HepG2 (cell line): Measurements from ENCODE around the gene SNX9. TPM values are rescaled to one million over a fixed set of nuclear protein-coding genes. Genes with fewer than 3 reads are reported as not detected.
"Not testable (repeated sequence)": the region's sequence is repeated elsewhere in the genome, so short reads cannot be mapped to it uniquely, and the experiment has no call there.

Experiments
- ATAC-seq: fragments of 200-7000 bp; cut with Tn5 transposase; 3 replicates; pipeline ENCODE4 v1.9.1; 2020; ENCODE audit warnings: mild to moderate bottlenecking, moderate library complexity
- BruUV-seq: library from RNA; stranded (reverse); fragments of 400-500 nt; replicated peaks from 2 replicates; lab custom pipeline; 2021; lab: Mats Ljungman, UMichigan
- CTCF ChIA-PET: fragments of 300-600 bp; formaldehyde crosslinking; extraction: SDS; loops from one replicate; lab custom pipeline; 2021; ENCODE audit warnings: low total read pairs, inconsistent platforms, low intra/inter-chr PET ratio; lab: Yijun Ruan, JAX
- POLR2A ChIA-PET: fragments of 350-600 bp; sonication (Branson Sonifier 250); formaldehyde crosslinking; loops from one replicate; lab custom pipeline; 2020; ENCODE audit warnings: antibody characterized with exemption, inconsistent platforms; lab: Yijun Ruan, JAX
- DNase-seq: peaks from one replicate; pipeline ENCODE4 v3.0.0-alpha.2; 2015; ENCODE audit warnings: low spot score
- FAIRE-seq: peaks from 3 replicates; lab custom pipeline; 2011; peaks lifted over from hg19 to GRCh38; lab: Jason Lieb, UNC
- H2AFZ ChIP-seq: one replicate; pipeline ENCODE4 v1.6.1; 2011; ENCODE audit warnings: low read length, inconsistent platforms
- H3K27ac ChIP-seq: fragments of 300-600 bp; 3 replicates; pipeline ENCODE4 v1.8.0; 2011; ENCODE audit warnings: mixed run types, mild to moderate bottlenecking, mixed read lengths, low read length, inconsistent platforms; ENCODE audit not compliant: insufficient read depth; ENCODE audit errors: extremely low read length
- H3K27me3 ChIP-seq, 2 experiments: fragments of 200-600 bp in 1 of 2; 2 replicates in 1 of 2; 3 replicates in 1 of 2; pipeline versions ENCODE4 v1.6.0 to v1.8.0; 2011; ENCODE audit warnings: low read length in 2 of 2, mild to moderate bottlenecking in 2 of 2, moderate library complexity in 2 of 2, inconsistent platforms in 1 of 2; ENCODE audit not compliant: insufficient read depth in 2 of 2, control insufficient read depth in 1 of 2
- H3K36me3 ChIP-seq, 2 experiments: fragments of 200-600 bp in 1 of 2; replicated peaks in 1 of 2; 2 replicates in 1 of 2; 3 replicates in 1 of 2; pipeline versions ENCODE4 v1.5.1 to v1.8.0; 2011; ENCODE audit warnings: low read length in 2 of 2, inconsistent platforms in 1 of 2; ENCODE audit not compliant: insufficient read depth in 2 of 2, control insufficient read depth in 1 of 2
- H3K4me1 ChIP-seq: 2 replicates; pipeline ENCODE4 v1.5.1; 2012; ENCODE audit warnings: low read length, inconsistent platforms; ENCODE audit not compliant: insufficient read depth
- H3K4me2 ChIP-seq: 2 replicates; pipeline ENCODE4 v1.6.0; 2011; ENCODE audit warnings: low read depth, low read length, inconsistent platforms
- H3K4me3 ChIP-seq, 3 experiments: fragments of 200-600 bp in 1 of 3; sonication (generic), shearing (Covaris generic) in 1 of 3; replicated peaks in 1 of 3; 2 replicates each; pipeline ENCODE4 v1.5.1; 2011 to 2016; ENCODE audit warnings: low read length in 3 of 3, inconsistent platforms in 2 of 3, low read depth in 2 of 3, mild to moderate bottlenecking in 2 of 3, control low read depth in 1 of 3, mixed read lengths in 1 of 3; ENCODE audit not compliant: insufficient read depth in 1 of 3
- H3K79me2 ChIP-seq: one replicate; pipeline ENCODE4 v1.6.1; 2011; ENCODE audit warnings: low read length, inconsistent platforms; ENCODE audit not compliant: insufficient read depth
- H3K9ac ChIP-seq: 2 replicates; pipeline ENCODE4 v1.6.0; 2011; ENCODE audit warnings: mild to moderate bottlenecking, low read depth, low read length, inconsistent platforms; ENCODE audit not compliant: insufficient read depth
- H3K9me3 ChIP-seq: 2 replicates; pipeline ENCODE4 v1.5.1; 2012; ENCODE audit warnings: mild to moderate bottlenecking, low read length
- H4K20me1 ChIP-seq: 2 replicates; pipeline ENCODE4 v1.6.0; 2011; ENCODE audit warnings: inconsistent platforms, mild to moderate bottlenecking, low read length, moderate library complexity; ENCODE audit not compliant: insufficient read depth
- ARNT ChIP-seq: fragments of 450-650 bp; IDR thresholded peaks from 2 replicates; pipeline ENCODE4 v1.6.1; 2017
- ESRRA ChIP-seq: sonication (generic); formaldehyde crosslinking; IDR thresholded peaks from 2 replicates; pipeline ENCODE4 v1.5.1; 2020; ENCODE audit warnings: mild to moderate bottlenecking, low read depth, missing genetic modification reagents
- GABPA ChIP-seq, 2 experiments: IDR thresholded peaks; 2 replicates each; pipeline ENCODE4 v1.6.1; 2011 to 2016; ENCODE audit warnings: low read depth in 2 of 2, low read length in 1 of 2, missing biosample characterization in 1 of 2, missing genetic modification characterization in 1 of 2
- KMT2B ChIP-seq: IDR thresholded peaks from 2 replicates; pipeline ENCODE4 v1.6.1; 2016; ENCODE audit warnings: missing genetic modification reagents, missing compliant biosample characterization
- RELA ChIP-seq: sonication (generic); formaldehyde crosslinking; IDR thresholded peaks from 2 replicates; pipeline ENCODE4 v1.4.0; 2020; ENCODE audit warnings: missing genetic modification reagents
- TCF12 ChIP-seq, 2 experiments: fragments of 450-650 bp in 1 of 2; sonication (generic) in 1 of 2; formaldehyde crosslinking in 1 of 2; IDR thresholded peaks; 2 replicates each; pipeline versions ENCODE4 v1.6.1 to v1.8.0; 2017 to 2022; ENCODE audit warnings: antibody characterized with exemption in 1 of 2, mild to moderate bottlenecking in 1 of 2, missing genetic modification reagents in 1 of 2, moderate library complexity in 1 of 2
- ZNF256 ChIP-seq: sonication (generic); formaldehyde crosslinking; conservative IDR thresholded peaks from 2 replicates; pipeline ENCODE4 v1.4.0; 2020; ENCODE audit warnings: missing genetic modification reagents
- ZNF30 ChIP-seq: sonication (generic); formaldehyde crosslinking; IDR thresholded peaks from 2 replicates; pipeline ENCODE4 v1.5.0; 2020; ENCODE audit warnings: mild to moderate bottlenecking, missing genetic modification reagents
- ZNF530 ChIP-seq: sonication (generic); formaldehyde crosslinking; IDR thresholded peaks from 2 replicates; pipeline ENCODE4 v1.5.0; 2020; ENCODE audit warnings: low read depth, mild to moderate bottlenecking, missing genetic modification reagents
- ZNF773 ChIP-seq: sonication (generic); formaldehyde crosslinking; IDR thresholded peaks from 2 replicates; pipeline ENCODE4 v1.4.0; 2020; ENCODE audit warnings: missing genetic modification reagents, borderline replicate concordance
- WGBS: methylation state at CpG from one replicate; pipeline ENCODE4 v1.1.6; 2017; ENCODE audit warnings: low lambda C conversion rate; 5-methylcytosine and 5-hydroxymethylcytosine counted together
- in situ Hi-C: cut with HindIII; loops from 2 replicates; pipeline ENCODE4 v1.10.0; 2017; ENCODE audit warnings: low pct_unique_long_range_greater_than_20kb; ENCODE audit not compliant: extremely low pct_ligation_motif_present
- intact Hi-C: fragments of 100-400 bp; cut with micrococcal nuclease; formaldehyde crosslinking; loops from one replicate; pipeline ENCODE4 v1.10.0; 2022; ENCODE audit not compliant: unreplicated experiment
- polyA plus RNA-seq, 8 experiments: library from polyadenylated mRNA; depleted of rRNA in 3 of 8; stranded (reverse) in 7 of 8; unstranded in 1 of 8; fragments of >200 nt; fragmentation: Illumina TruSeq in 4 of 8; extraction: Trizol in 4 of 8; gene quantifications; 2 replicates each; pipeline versions ENCODE4 v1.2.1 to v1.2.3, GENCODE V29; 2011 to 2016; ENCODE audit warnings: low read depth in 4 of 8, missing spikeins in 1 of 8, mixed read lengths in 1 of 8; ENCODE audit not compliant: insufficient read depth in 1 of 8
- total RNA-seq, 5 experiments: library from RNA; depleted of rRNA; stranded (reverse); fragments of >200 nt; fragmentation: Illumina TruSeq; extraction: Trizol; gene quantifications; 2 replicates each; pipeline ENCODE4 v1.2.3, GENCODE V29; 2016; ENCODE audit warnings: low read depth in 1 of 5
- TF ChIP-seq, protein P1 (sequence below): sonication (generic); formaldehyde crosslinking; IDR thresholded peaks from 2 replicates; pipeline ENCODE4 v1.8.1; 2023; ENCODE audit warnings: mild to moderate bottlenecking, moderate library complexity, missing genetic modification reagents
- TF ChIP-seq, protein P2 (sequence below): sonication (generic); formaldehyde crosslinking; IDR thresholded peaks from 2 replicates; pipeline ENCODE4 v1.8.1; 2023; ENCODE audit warnings: missing genetic modification reagents, mild to moderate bottlenecking, borderline replicate concordance

The SNX9 gene
- total and polyA plus RNA-seq, 2 of the 13 experiments (the other 11 are each of a cell fraction or from before 2014, with no cell fraction given), result 21.9 to 36.0 TPM

DNA sequence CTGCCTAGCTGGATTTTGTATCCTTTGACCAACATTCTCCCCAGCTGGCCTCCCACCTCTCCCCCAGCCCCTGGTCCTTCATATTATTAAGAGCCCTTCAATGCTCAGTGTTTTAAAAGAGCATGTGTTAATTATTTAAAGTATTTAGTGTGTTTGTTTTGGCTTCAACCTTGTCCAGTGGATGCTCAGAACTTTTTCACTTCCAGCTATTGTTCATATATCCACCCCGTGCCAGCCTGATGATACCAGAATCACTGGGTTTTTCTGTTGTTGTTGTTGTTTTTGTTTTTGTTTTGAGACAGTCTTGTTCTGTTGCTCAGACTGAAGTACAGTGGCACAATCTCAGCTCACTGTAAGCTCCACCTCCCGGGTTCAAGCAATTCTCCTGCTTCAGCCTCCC lies 30.4 kb upstream of the SNX9 start:
- intact Hi-C loops, result no loop called here
- Histone ChIP-seq H3K36me3 (no peaks in the 10 kb centered on the region), H3K79me2 (no peaks in the 10 kb centered on the region), H3K4me3 (no peak overlapping the region), H3K4me2 (no peak overlapping the region), H4K20me1 (no peaks in the 10 kb centered on the region), H2AFZ (no peak overlapping the region), H3K9ac (no peak overlapping the region), H3K4me1 (no peaks in the 10 kb centered on the region), H3K27ac (no peak overlapping the region), H3K27me3 (no peaks in the 10 kb centered on the region; a peak in 1 of 5 replicates), H3K9me3 (no peaks in the 10 kb centered on the region)
- FAIRE-seq, result no peak
- no peak for ATAC-seq
- WGBS, result 43% methylated on average over 2 of the region's 2 CpGs
- no TSS peak for BruUV-seq
- no peak for TF ChIP-seq TCF12 (IDR thresholded peaks at IDR 0.05)
- TF ChIP-seq TCF12 (CRISPR knock-in tag; IDR thresholded peaks at IDR 0.05), result no peak
- ChIA-PET CTCF (no interaction called here), POLR2A (no interaction called here)
- in situ Hi-C loops, result no loop called here
- DNase-seq, result no peak

DNA sequence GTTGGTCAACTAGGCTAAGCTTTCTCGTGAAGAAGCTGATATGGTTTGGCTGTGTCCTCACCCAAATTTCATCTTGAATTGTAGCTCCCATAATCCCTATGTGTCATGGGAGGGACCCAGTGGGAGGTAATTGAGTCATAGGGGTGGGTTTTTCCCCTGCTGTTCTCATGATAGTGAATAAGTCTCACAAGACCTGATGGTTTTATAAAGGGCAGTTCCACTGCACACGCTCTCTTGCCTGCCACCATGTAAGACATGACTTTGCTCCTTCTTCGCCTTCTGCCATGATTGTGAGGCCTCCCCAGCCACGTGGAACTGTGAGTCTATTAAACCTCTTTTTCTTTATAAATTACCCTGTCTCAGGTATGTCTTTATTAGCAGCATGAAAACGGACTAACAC lies 29.0 kb upstream of the SNX9 start:
- DNase-seq, in situ Hi-C loops, ATAC-seq, H3K9ac ChIP-seq, H3K36me3 ChIP-seq, H3K27ac ChIP-seq, H2AFZ ChIP-seq, CTCF ChIA-PET, intact Hi-C loops, POLR2A ChIA-PET, H3K79me2 ChIP-seq, FAIRE-seq, H3K27me3 ChIP-seq, H4K20me1 ChIP-seq, H3K9me3 ChIP-seq, H3K4me1 ChIP-seq, BruUV-seq, H3K4me2 ChIP-seq, H3K4me3 ChIP-seq: not testable (repeated sequence)
- WGBS, result 31% methylated on average over 5 of the region's 5 CpGs

DNA sequence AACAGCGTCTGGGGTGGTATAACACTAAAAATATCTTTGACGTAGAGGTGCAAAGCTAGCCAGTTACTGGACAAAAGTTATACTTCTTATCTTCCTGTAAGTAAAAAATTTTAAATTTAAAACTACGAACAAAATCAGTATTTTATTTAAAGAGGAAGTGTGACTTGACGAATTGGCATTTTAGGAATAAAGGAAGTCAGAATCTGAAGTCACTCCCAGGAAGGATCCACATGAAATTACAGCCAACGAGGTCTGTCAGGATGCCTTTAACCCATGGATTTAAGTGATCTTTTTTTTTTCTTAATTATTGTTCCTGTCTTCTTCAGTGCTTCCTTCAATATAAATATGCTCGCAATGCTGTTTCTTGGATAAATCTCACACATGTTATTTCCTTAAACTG lies 27.2 kb upstream of the SNX9 start:
- DNase-seq (no peak), FAIRE-seq (no peak), ATAC-seq (no peak)
- ChIA-PET CTCF (no interaction called here), POLR2A (no interaction called here)
- H3K27ac ChIP-seq, result no peak overlapping the region
- no peaks in the 10 kb centered on the region for H3K9me3 ChIP-seq
- in situ Hi-C loops (no loop called here), intact Hi-C loops (no loop called here)
- 39% methylated on average over 6 of the region's 6 CpGs for WGBS
- H2AFZ ChIP-seq, result no peak overlapping the region
- H3K4me1 ChIP-seq, result no peaks in the 10 kb centered on the region
- H4K20me1 ChIP-seq, result no peaks in the 10 kb centered on the region
- no peaks in the 10 kb centered on the region for H3K79me2 ChIP-seq
- no peak overlapping the region for H3K4me3 ChIP-seq
- H3K4me2 ChIP-seq, result no peak overlapping the region
- H3K27me3 ChIP-seq, result peaks cover 1 to 7% of the 10 kb centered on the region in 2 experiments; a peak in 2 of 5 replicates
- H3K36me3 ChIP-seq, result no peaks in the 10 kb centered on the region
- no TSS peak for BruUV-seq
- H3K9ac ChIP-seq, result no peak overlapping the region
- TF ChIP-seq, protein P1, sequence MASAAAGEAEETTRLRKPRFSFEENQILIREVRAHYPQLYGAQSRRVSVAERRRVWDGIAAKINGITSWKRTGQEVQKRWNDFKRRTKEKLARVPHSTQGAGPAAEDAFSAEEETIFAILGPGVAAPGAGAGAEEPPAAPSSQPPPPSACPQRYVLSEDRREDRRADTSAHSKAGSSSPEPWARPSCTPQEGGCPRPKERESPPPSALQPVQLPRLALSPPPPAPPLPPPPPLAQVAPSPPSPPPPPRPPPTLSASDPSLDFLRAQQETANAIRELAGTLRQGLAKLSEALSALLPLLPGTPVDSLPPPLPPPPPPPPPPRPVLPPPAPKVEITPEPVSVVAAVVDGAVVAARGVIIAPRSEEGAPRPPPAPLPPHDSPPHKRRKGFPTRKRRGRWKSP, result no peak
- TF ChIP-seq ZNF530 (CRISPR knock-in tag) (no peak), RELA (CRISPR knock-in tag) (no peak), KMT2B (CRISPR knock-in tag) (no peak), ZNF256 (CRISPR knock-in tag) (no peak), ZNF773 (CRISPR knock-in tag) (no peak), ZNF30 (CRISPR knock-in tag) (no peak), GABPA (IDR thresholded peaks at IDR 0.05; ENCODE audit: low read depth, low read length) (no peak), GABPA (CRISPR knock-in tag; IDR thresholded peaks at IDR 0.05; ENCODE audit: low read depth) (no peak), ESRRA (no peak), ARNT (no peak)
- TF ChIP-seq, protein P2, sequence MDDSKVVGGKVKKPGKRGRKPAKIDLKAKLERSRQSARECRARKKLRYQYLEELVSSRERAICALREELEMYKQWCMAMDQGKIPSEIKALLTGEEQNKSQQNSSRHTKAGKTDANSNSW (CRISPR knock-in tag), result no peak
